Tibial nerve (tissue), 4 donors: Measurements from ENCODE around the gene ZFP90. TPM values are rescaled to one million over a fixed set of nuclear protein-coding genes. Genes with fewer than 3 reads are reported as not detected.

Source experiments
- DNase-seq, 2 donors: peaks; one replicate each; pipeline ENCODE4 v3.0.0-alpha.2; 2019; ENCODE audit warnings: low spot score in 2 of 2
- H3K27ac ChIP-seq, 4 donors: fragments of 200-600 bp; sonication (generic) in 3 of 4; one replicate each; pipeline ENCODE4 v1.5.1; 2017 to 2019; ENCODE audit warnings: mild to moderate bottlenecking in 1 of 4
- H3K27me3 ChIP-seq, 2 donors: fragments of 200-600 bp; sonication (generic) in 1 of 2; one replicate each; pipeline versions ENCODE4 v1.5.1 to v1.6.0; 2017 to 2019
- H3K36me3 ChIP-seq, 3 donors: fragments of 200-600 bp; sonication (generic); one replicate each; pipeline ENCODE4 v1.5.1; 2018 to 2019
- H3K4me1 ChIP-seq, 4 donors: fragments of 200-600 bp; sonication (generic) in 3 of 4; one replicate each; pipeline ENCODE4 v1.5.1; 2017 to 2019
- H3K4me3 ChIP-seq, 4 donors: fragments of 200-600 bp; sonication (generic) in 3 of 4; one replicate each; pipeline ENCODE4 v1.5.1; 2017 to 2019; ENCODE audit warnings: mild to moderate bottlenecking in 1 of 4, moderate library complexity in 1 of 4
- H3K9me3 ChIP-seq, 4 donors: fragments of 200-600 bp; sonication (generic) in 3 of 4; one replicate each; pipeline ENCODE4 v1.5.1; 2017 to 2019
- EP300 ChIP-seq, 2 donors: sonication (generic); formaldehyde crosslinking; IDR thresholded peaks; one replicate each; pipeline ENCODE4 v1.6.1; 2017; ENCODE audit warnings: antibody characterized with exemption in 2 of 2, mild to moderate bottlenecking in 1 of 2
- POLR2A ChIP-seq, 2 donors: fragments of 450-650 bp; IDR thresholded peaks; one replicate each; pipeline ENCODE4 v1.6.1; 2017; ENCODE audit warnings: antibody characterized with exemption in 2 of 2, mild to moderate bottlenecking in 2 of 2, moderate library complexity in 2 of 2
- WGBS, 2 donors: methylation state at CpG; one replicate each; pipeline ENCODE4 v1.1.5; 2018; 5-methylcytosine and 5-hydroxymethylcytosine counted together
- small RNA-seq: library from RNA; depleted of rRNA; stranded (forward); fragments of <200 nt; gene quantifications from one replicate; pipeline ENCODE3, GENCODE V24; 2016
- total RNA-seq, 4 donors: library from RNA; depleted of rRNA; stranded (reverse); fragments of >200 nt; gene quantifications; one replicate each; pipeline ENCODE4 v1.1.0, GENCODE V29; 2016
- TF ChIP-seq, protein P1 (sequence below), 5 experiments: fragments of 200-600 bp in 3 of 5; fragments of 450-650 bp in 2 of 5; sonication (generic) in 3 of 5; IDR thresholded peaks; one replicate each; pipeline ENCODE4 v1.5.1; 2016 to 2019; ENCODE audit warnings: antibody characterized with exemption in 5 of 5, mild to moderate bottlenecking in 3 of 5, moderate library complexity in 2 of 5

Gene ZFP90
- total RNA-seq, 4 donors from 2014 or later: 32.1 to 66.9 (median 48.2) TPM

DNA sequence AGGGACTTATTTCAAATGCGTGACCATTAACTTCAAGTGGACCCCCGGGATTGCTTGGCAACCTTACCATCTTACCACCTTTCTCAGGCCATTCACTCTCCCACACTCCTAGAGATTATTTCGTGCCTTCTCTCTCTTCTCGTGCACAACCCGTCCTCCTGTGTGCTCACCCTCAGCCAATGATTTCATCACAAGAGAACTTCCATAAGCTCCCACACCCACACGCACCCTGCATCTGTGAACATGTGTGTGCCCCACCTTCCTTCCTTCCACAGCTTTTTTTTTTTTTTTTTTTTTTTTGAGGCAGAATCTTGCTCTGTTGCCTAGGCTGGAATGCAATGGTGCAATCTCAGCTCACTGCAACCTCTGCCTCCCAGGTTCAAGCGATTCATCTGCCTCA is 78.6 kb downstream of the ZFP90 start:
- no peak for DNase-seq
- Histone ChIP-seq H3K27me3 (no peaks in the 10 kb centered on the region), H3K36me3 (peaks cover 0 to 4% (median 0%) of the 10 kb centered on the region in 3 donors), H3K9me3 (peaks cover 0 to 43% (median 2%) of the 10 kb centered on the region in 4 donors), H3K4me1 (no peaks in the 10 kb centered on the region), H3K4me3 (no peak overlapping the region), H3K27ac (no peak overlapping the region)
- WGBS, 2 donors: 61 to 72% methylated on average over 7 of the region's 7 CpGs
- TF ChIP-seq POLR2A (IDR thresholded peaks at IDR 0.05) (no peak), EP300 (IDR thresholded peaks at IDR 0.05) (no peak)
- TF ChIP-seq, protein P1, sequence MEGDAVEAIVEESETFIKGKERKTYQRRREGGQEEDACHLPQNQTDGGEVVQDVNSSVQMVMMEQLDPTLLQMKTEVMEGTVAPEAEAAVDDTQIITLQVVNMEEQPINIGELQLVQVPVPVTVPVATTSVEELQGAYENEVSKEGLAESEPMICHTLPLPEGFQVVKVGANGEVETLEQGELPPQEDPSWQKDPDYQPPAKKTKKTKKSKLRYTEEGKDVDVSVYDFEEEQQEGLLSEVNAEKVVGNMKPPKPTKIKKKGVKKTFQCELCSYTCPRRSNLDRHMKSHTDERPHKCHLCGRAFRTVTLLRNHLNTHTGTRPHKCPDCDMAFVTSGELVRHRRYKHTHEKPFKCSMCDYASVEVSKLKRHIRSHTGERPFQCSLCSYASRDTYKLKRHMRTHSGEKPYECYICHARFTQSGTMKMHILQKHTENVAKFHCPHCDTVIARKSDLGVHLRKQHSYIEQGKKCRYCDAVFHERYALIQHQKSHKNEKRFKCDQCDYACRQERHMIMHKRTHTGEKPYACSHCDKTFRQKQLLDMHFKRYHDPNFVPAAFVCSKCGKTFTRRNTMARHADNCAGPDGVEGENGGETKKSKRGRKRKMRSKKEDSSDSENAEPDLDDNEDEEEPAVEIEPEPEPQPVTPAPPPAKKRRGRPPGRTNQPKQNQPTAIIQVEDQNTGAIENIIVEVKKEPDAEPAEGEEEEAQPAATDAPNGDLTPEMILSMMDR (IDR thresholded peaks at IDR 0.05): no peak

Small RNA genes within 50 kb of the gene (small RNA-seq; reads per million reads assigned to genes)
- not detected for gene RNU4-36P

Other genes starting within 250 kb of the ZFP90 start
- 10 to 100 TPM; 13.4 to 19.5 (median 14.2) TPM for gene SLC7A6OS, start 228.3 kb upstream of the ZFP90 start, total RNA-seq
- 10 to 100 TPM; 74.1 to 91.5 (median 78.0) TPM for gene PRMT7, start 228.3 kb upstream of the ZFP90 start, total RNA-seq
- gene SMPD3, start 90.8 kb upstream of the ZFP90 start, total RNA-seq: 1 to 10 TPM in 1 of 4 donors, under 1 TPM in 3; 0.20 to 3.3 (median 0.63) TPM
- gene CDH3, start 106.0 kb downstream of the ZFP90 start, total RNA-seq: 10 to 100 TPM in 1 of 4 donors, 1 to 10 TPM in 3; 1.2 to 15.9 (median 2.5) TPM
- gene CDH1, start 198.0 kb downstream of the ZFP90 start, total RNA-seq: 10 to 100 TPM; 17.9 to 32.9 (median 20.2) TPM